ENCODE results near the gene HLA-DOA.

The HLA-DOA gene

GRCh38 chr6:32977272-32977952 lies 32.0 kb downstream of the HLA-DOA start:
- DNase-seq: no peak

- peak; percentile 29 for DNase-seq
These were observed 32.9 kb downstream of the HLA-DOA start for GRCh38 chr6:32976334-32977069.

- DNase-seq: peak; percentile 7
These were observed 33.5 kb downstream of the HLA-DOA start for GRCh38 chr6:32975886-32976285.

- DNase-seq: peak; percentile 28
These were observed 34.7 kb downstream of the HLA-DOA start for GRCh38 chr6:32974541-32975308.

GRCh38 chr6:32974016-32974333 lies 35.4 kb downstream of the HLA-DOA start:
- DNase-seq: peak; percentile 62

GRCh38 chr6:32973144-32974015 lies 36.0 kb downstream of the HLA-DOA start:
- DNase-seq: peak; percentile 77

GRCh38 chr6:32972353-32973143 lies 36.8 kb downstream of the HLA-DOA start:
- DNase-seq: peak; percentile 77

GRCh38 chr6:32971581-32972352 lies 37.6 kb downstream of the HLA-DOA start:
- peak; percentile 100 for DNase-seq

- no peak for DNase-seq
These were observed 38.2 kb downstream of the HLA-DOA start for GRCh38 chr6:32971242-32971580.

- DNase-seq: peak; percentile 92
These were observed 38.8 kb downstream of the HLA-DOA start for GRCh38 chr6:32970413-32971241.

- peak; percentile 91 for DNase-seq
These were observed 39.5 kb downstream of the HLA-DOA start for GRCh38 chr6:32969685-32970412.

GRCh38 chr6:32968867-32969684 lies 40.3 kb downstream of the HLA-DOA start:
- peak; percentile 89 for DNase-seq

- DNase-seq: peak; percentile 98
These were observed 41.1 kb downstream of the HLA-DOA start, which contains the start of gene BRD2 for GRCh38 chr6:32968093-32968866. BRD2 (plus strand) TSS chr6:32968594; CDS start chr6:32972899, 4,305 bp downstream.

GRCh38 chr6:32967151-32968091 lies 42.0 kb downstream of the HLA-DOA start:
- DNase-seq: peak; percentile 80

GRCh38 chr6:32964776-32965175 lies 44.6 kb downstream of the HLA-DOA start:
- DNase-seq: peak; percentile 48

- no peak for DNase-seq
These were observed 45.5 kb downstream of the HLA-DOA start for GRCh38 chr6:32963866-32964265.
